Measurements from ENCODE around the gene EVC. TPM values are rescaled to one million over a fixed set of nuclear protein-coding genes. Genes with fewer than 3 reads are reported as not detected.

Gene EVC
- total RNA-seq, 3 donors from 2014 or later: 1.9 to 24.2 (median 4.6) TPM

DNA sequence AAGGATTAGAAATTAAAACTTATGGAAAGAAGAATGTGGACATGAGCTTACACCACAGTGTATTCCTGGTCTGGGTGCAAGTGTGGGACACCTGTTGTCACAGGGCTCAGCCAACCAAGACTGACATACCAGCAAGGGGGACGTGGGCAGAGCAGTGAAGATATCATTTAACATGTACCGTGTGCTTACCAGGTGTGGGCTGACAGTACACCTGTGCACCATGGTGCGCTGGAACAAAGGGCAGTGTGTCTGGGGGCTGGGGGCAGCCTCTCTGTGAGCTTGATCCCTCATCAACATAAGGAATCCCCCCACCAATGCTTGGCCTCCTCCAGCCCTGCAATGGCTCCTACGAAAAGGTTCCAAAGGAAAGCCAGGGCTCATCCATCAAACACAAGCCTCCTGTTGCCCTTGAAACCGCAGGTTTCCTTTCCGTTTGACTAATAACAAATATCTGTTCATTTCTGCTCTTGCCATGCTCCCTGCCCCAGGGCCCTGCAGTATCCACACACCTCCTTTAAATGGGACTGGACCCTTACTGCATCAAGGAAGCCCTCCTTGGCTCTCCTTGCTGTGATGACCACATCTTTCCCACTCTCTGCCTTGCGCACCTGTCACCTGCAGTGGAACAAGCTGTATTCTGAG is 19.4 kb upstream of the EVC start:
- Histone ChIP-seq H3K9me3 (no peaks in the 10 kb centered on the region), H3K4me3 (no peak overlapping the region), H3K36me3 (ENCODE audit: low read depth) (no peaks in the 10 kb centered on the region), H3K4me1 (ENCODE audit: low read depth) (no peaks in the 10 kb centered on the region)
- DNase-seq: no peak
- intact Hi-C loops (cut with DNase I, micrococcal nuclease): no loop called here
- no peak for ATAC-seq
- TF ChIP-seq, protein P1, sequence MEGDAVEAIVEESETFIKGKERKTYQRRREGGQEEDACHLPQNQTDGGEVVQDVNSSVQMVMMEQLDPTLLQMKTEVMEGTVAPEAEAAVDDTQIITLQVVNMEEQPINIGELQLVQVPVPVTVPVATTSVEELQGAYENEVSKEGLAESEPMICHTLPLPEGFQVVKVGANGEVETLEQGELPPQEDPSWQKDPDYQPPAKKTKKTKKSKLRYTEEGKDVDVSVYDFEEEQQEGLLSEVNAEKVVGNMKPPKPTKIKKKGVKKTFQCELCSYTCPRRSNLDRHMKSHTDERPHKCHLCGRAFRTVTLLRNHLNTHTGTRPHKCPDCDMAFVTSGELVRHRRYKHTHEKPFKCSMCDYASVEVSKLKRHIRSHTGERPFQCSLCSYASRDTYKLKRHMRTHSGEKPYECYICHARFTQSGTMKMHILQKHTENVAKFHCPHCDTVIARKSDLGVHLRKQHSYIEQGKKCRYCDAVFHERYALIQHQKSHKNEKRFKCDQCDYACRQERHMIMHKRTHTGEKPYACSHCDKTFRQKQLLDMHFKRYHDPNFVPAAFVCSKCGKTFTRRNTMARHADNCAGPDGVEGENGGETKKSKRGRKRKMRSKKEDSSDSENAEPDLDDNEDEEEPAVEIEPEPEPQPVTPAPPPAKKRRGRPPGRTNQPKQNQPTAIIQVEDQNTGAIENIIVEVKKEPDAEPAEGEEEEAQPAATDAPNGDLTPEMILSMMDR (IDR thresholded peaks at IDR 0.05): no peak

DNA sequence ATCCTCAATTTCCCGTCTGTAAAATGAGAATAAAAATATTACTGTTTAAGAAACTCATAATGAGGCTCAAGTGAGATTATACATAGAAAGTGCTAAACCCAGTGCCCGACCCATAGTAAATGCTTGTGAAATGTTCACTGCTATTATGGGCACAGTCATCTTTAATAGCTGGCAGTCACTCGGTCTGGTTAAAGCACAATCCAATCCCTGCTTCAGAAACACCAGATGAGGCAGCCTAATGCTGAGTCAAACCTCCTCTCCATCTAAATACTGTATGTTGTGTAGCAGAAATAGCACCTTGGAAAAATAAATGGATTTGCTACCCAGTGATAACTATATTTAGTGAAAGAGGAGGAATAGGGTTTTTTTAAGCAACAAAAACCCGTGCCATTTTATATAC is 17.1 kb upstream of the EVC start:
- TF ChIP-seq, protein P1 (IDR thresholded peaks at IDR 0.05): no peak
- ATAC-seq (no peak), DNase-seq (no peak)
- intact Hi-C loops (cut with DNase I, micrococcal nuclease): no loop called here
- no peak overlapping the region for H3K4me3 ChIP-seq
- H3K9me3 ChIP-seq: no peaks in the 10 kb centered on the region
- H3K4me1 ChIP-seq (ENCODE audit: low read depth): no peaks in the 10 kb centered on the region
- no peaks in the 10 kb centered on the region for H3K36me3 ChIP-seq (ENCODE audit: low read depth)

DNA sequence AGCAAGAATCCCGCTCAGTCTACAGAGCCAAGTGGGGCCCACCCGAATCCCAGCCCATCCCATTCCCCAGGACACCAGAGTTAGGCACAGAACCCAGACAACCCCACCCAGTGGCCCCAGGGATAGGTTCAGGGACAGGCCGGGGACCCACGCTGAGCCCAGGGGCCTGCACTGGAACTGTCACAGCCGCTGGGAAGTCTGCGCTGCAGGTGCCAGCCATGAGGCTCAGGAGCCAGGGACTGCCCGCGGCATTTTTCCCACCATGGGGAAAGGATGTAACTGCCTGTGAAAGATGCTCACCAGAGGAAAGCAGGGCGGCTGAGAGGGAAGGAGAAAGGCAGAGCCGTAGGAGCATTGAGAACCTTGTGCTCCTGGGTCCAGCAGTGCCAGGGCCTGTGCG is 14.7 kb upstream of the EVC start:
- intact Hi-C loops (cut with DNase I, micrococcal nuclease): no loop called here
- Histone ChIP-seq H3K9me3 (no peaks in the 10 kb centered on the region), H3K36me3 (ENCODE audit: low read depth) (no peaks in the 10 kb centered on the region), H3K4me1 (ENCODE audit: low read depth) (no peaks in the 10 kb centered on the region), H3K4me3 (no peak overlapping the region)
- ATAC-seq (no peak), DNase-seq (no peak)
- TF ChIP-seq, protein P1 (IDR thresholded peaks at IDR 0.05): no peak

DNA sequence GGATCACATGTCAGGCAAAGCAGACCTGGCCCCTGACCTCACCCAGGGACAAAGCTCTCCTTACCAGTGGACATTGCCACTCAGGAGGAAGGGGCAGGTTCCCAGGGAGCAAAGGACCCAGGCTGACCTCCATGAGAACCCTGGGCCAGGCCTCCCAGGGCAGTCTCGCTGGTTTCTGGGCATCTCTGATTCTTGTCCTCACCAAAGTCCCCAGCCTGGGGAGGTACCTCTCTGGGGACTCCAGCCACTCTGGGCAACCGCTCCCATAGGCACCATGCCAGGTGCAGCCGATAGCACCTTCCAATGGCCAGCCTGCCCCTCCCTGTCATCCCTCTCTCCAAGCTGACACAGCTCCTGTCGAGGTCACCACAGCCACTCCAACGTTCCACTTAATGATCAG is 10.5 kb upstream of the EVC start:
- no peaks in the 10 kb centered on the region for H3K4me1 ChIP-seq (ENCODE audit: low read depth)
- no peaks in the 10 kb centered on the region for H3K9me3 ChIP-seq
- TF ChIP-seq, protein P1 (IDR thresholded peaks at IDR 0.05): no peak
- DNase-seq (no peak), ATAC-seq (no peak)
- H3K4me3 ChIP-seq: no peak overlapping the region
- no peaks in the 10 kb centered on the region for H3K36me3 ChIP-seq (ENCODE audit: low read depth)
- intact Hi-C loops (cut with DNase I, micrococcal nuclease): no loop called here

DNA sequence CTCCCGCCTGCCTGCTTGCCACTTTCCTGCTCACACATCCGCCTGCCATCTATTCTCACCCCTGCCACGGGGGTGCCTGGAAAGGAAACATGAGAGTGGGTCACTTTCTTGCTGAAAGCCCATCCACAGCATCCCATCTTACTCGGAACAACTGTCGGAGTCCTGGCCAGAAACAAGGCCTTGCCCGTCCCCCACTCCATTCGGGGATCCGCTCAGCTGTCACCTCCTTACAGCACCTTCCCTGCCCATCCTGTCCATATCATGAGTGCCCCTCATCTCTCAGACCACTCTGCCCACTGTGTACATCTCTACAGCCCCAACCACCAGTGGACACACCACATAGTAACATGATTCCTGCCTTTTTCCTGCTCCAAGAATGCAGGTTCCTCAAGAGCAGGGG is 9.0 kb upstream of the EVC start:
- TF ChIP-seq, protein P1 (IDR thresholded peaks at IDR 0.05): no peak
- no peaks in the 10 kb centered on the region for H3K4me1 ChIP-seq (ENCODE audit: low read depth)
- ATAC-seq (no peak), DNase-seq (no peak)
- H3K9me3 ChIP-seq: no peaks in the 10 kb centered on the region
- H3K36me3 ChIP-seq (ENCODE audit: low read depth): no peaks in the 10 kb centered on the region
- H3K4me3 ChIP-seq: no peak overlapping the region
- intact Hi-C loops (cut with DNase I, micrococcal nuclease): no loop called here

DNA sequence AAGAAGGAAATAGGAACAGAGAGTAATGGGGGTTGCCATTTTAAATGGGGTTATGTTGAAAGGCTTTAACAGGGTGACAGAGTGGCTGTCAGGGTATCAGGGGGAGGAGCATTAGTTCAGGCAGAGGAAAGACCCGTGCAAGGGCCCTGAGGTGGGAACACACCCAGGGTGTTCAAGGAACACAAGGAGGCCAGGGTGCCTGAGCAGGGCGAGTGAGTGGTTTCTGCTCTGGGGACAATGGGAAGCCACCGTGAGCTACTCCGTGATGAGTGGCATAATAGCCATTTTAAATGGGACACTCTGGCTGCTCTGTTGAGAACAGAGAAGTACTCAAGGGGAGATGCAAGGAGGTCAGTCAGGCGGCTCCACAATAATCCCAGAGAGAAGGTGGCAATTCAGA is 7.2 kb upstream of the EVC start:
- ATAC-seq (no peak), DNase-seq (no peak)
- H3K4me1 ChIP-seq (ENCODE audit: low read depth): no peaks in the 10 kb centered on the region
- H3K36me3 ChIP-seq (ENCODE audit: low read depth): no peaks in the 10 kb centered on the region
- H3K4me3 ChIP-seq: no peak overlapping the region
- no peaks in the 10 kb centered on the region for H3K9me3 ChIP-seq
- intact Hi-C loops (cut with DNase I, micrococcal nuclease): no loop called here
- TF ChIP-seq, protein P1 (IDR thresholded peaks at IDR 0.05): no peak
